Heart right ventricle (tissue), 16 donors: ENCODE measurements around the gene S100A10. TPM values are rescaled to one million over a fixed set of nuclear protein-coding genes. Genes with fewer than 3 reads are reported as not detected.

ENCODE experiments used
- ATAC-seq, 8 donors: fragments of 200-7000 bp; cut with Tn5 transposase; one replicate each; pipeline ENCODE4 v1.9.1; 2020; ENCODE audit warnings: mild to moderate bottlenecking in 8 of 8, moderate library complexity in 8 of 8, moderate number of reproducible peaks in 1 of 8
- DNase-seq, 2 donors: peaks; one replicate each; pipeline ENCODE4 v3.0.0-alpha.2; 2020
- H3K27ac ChIP-seq, 10 donors: fragments of 200-600 bp; sonication (generic) in 2 of 10; one replicate each; pipeline versions ENCODE4 v1.5.0 to v1.8.0; 2020 to 2022; ENCODE audit warnings: mild to moderate bottlenecking in 3 of 10
- H3K27me3 ChIP-seq, 7 donors: fragments of 200-600 bp; one replicate each; pipeline ENCODE4 v1.8.0; 2021 to 2022; ENCODE audit warnings: mild to moderate bottlenecking in 2 of 7
- H3K36me3 ChIP-seq, 9 donors: fragments of 200-600 bp; sonication (generic) in 1 of 9; one replicate each; pipeline versions ENCODE4 v1.5.0 to v1.8.0; 2020 to 2022; ENCODE audit warnings: mild to moderate bottlenecking in 2 of 9
- H3K4me1 ChIP-seq, 9 donors: fragments of 200-600 bp; sonication (generic) in 1 of 9; one replicate each; pipeline versions ENCODE4 v1.5.0 to v1.8.0; 2020 to 2022; ENCODE audit warnings: mild to moderate bottlenecking in 4 of 9
- H3K4me3 ChIP-seq, 10 donors: fragments of 200-600 bp; sonication (generic) in 2 of 10; one replicate each; pipeline versions ENCODE4 v1.5.0 to v1.8.0; 2020 to 2022; ENCODE audit warnings: mild to moderate bottlenecking in 7 of 10, moderate library complexity in 2 of 10
- H3K9me3 ChIP-seq, 11 donors: fragments of 200-600 bp in 10 of 11; sonication (generic) in 2 of 11; one replicate each; pipeline versions ENCODE4 v1.5.0 to v1.8.0; 2013 to 2022; ENCODE audit warnings: mild to moderate bottlenecking in 2 of 11, control low read depth in 1 of 11, moderate library complexity in 1 of 11
- WGBS, 2 donors: extraction: QIAGEN DNeasy Blood & Tissue Kit; methylation state at CpG; one replicate each; pipeline ENCODE4 v1.1.7; 2013; ENCODE audit warnings: inconsistent platforms in 1 of 2; 5-methylcytosine and 5-hydroxymethylcytosine counted together
- intact Hi-C, 10 donors: fragments of 100-400 bp; cut with DNase I; formaldehyde crosslinking; loops; one replicate each; pipeline versions ENCODE4 v1.11.1 to v1.14.2; 2022
- polyA plus RNA-seq, 2 donors: library from polyadenylated mRNA; stranded (reverse); fragments of 200-250 nt; gene quantifications; one replicate each; pipeline ENCODE4 v1.2.3, GENCODE V29; 2013
- total RNA-seq, 10 donors: library from RNA; stranded (reverse); fragmentation: NEBNext Ultra II Directional in 3 of 10; extraction: Animal tissue kit (Norgen Biotek cat#: 25700) in 3 of 10; gene quantifications; one replicate each; pipeline versions ENCODE4 v1.2.1 to v1.2.4, GENCODE V29; 2021 to 2023
- TF ChIP-seq, protein P1 (sequence below), 9 donors: fragments of 200-600 bp; sonication (generic) in 2 of 9; IDR thresholded peaks; one replicate each; pipeline versions ENCODE4 v1.5.0 to v1.8.0; 2021 to 2022; ENCODE audit warnings: antibody characterized with exemption in 9 of 9, mild to moderate bottlenecking in 5 of 9, moderate library complexity in 1 of 9
- donor health status: Arrhythmogenic right ventricular cardiomyopathy.
- donor health status: ischemic (EF 13 %, LVEDD 7.1; RV severe dilation, severe dysfunction).
- donor health status: healthy with polysubstance abuse.
- donor health status: DM: no; HTN: yes; CAD: no.
- donor health status: DM: no; HTN: no; CAD: no.
- donor health status: ischemic (EF 25% LVEDD 6.9; RV normal size, moderate dysfunction).
- donor health status: ischemic (EF 25% LVEDD 5.7; RV mildly dilated, moderate dysfunction).
- donor health status: healthy.
- donor health status: DM: yes; HTN: yes; CAD: no.
- donor health status: Ischemic cardiomyopathy.
- donor health status: ischemic (EF 35%, LVEDD 5.7; RV mildly dilated, moderate dysfunction).
- donor health status: nonischemic (EF 11% LVEDD 7.7; RV severe dilation, severe dysfunction).
- donor health status: DM: yes; HTN: yes; CAD: no.
- donor health status: PGD.
- donor health status: ischemic (EF 29% LVEDD 5.4; RV normal size, mild dysfunction).
- donor health status: nonischemic (EF 23%, LVEDD 6.1; RV moderate dilation, normal function).

Gene S100A10
- total and polyA plus RNA-seq, 12 donors: 71.3 to 519 (median 245) TPM

DNA sequence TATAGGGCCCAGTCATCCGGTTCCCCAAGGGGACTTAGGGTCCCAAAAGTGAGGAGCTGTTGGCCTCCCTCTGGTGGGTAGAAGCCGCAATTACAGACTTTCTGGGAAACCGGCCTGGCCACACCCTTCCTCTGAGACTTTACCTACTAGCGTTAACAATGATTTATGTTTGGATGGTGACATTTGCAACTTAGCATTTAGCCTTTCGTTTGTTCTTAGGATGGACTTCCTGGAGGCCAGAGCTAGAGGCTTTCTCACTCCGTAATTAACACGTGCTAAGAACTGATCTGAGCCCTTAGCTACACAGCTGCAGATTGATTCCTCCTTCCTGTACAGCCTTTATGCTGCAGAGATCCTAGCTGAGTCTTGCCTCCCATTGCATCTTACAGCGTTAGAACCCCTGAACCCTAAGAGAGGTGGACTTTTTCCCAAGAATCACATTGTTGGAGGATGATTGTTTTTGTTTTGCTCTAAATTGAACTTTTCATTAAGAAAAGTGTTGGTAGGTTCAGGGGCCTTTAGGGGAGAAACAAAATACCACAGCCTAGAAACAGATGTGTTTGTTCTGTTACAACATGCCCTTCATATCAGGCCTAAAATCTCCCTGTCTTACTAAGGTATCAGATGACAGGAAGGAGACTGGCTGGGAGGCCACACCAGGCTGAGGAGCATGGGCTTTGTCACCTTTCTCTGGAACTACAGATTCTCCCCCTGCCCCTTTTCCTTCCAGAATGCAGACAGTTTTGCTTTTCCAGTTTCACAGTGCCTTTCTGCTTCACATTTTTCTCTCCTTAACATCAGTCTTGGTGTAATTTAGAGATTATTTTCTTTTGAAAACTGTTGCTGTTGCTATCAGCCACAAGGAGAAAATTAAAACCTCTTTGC, 41.2 kb upstream of the S100A10 start:
- Histone ChIP-seq H3K36me3 (peaks cover 0 to 45% (median 16%) of the 10 kb centered on the region in 9 donors), H3K4me3 (peak overlapping the region; percentile 51 to 82 (median 66)), H3K27ac (peak overlapping the region; percentile 29 to 98 (median 94)), H3K9me3 (no peaks in the 10 kb centered on the region), H3K4me1 (peaks cover 0 to 76% (median 22%) of the 10 kb centered on the region in 9 donors), H3K27me3 (no peaks in the 10 kb centered on the region)
- ATAC-seq (peak in 5 of 8 donors; percentile 13 to 52 (median 24)), DNase-seq (peak; percentile 27 to 48)
- TF ChIP-seq, protein P1, sequence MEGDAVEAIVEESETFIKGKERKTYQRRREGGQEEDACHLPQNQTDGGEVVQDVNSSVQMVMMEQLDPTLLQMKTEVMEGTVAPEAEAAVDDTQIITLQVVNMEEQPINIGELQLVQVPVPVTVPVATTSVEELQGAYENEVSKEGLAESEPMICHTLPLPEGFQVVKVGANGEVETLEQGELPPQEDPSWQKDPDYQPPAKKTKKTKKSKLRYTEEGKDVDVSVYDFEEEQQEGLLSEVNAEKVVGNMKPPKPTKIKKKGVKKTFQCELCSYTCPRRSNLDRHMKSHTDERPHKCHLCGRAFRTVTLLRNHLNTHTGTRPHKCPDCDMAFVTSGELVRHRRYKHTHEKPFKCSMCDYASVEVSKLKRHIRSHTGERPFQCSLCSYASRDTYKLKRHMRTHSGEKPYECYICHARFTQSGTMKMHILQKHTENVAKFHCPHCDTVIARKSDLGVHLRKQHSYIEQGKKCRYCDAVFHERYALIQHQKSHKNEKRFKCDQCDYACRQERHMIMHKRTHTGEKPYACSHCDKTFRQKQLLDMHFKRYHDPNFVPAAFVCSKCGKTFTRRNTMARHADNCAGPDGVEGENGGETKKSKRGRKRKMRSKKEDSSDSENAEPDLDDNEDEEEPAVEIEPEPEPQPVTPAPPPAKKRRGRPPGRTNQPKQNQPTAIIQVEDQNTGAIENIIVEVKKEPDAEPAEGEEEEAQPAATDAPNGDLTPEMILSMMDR (IDR thresholded peaks at IDR 0.05): peak; percentile 52 to 81 (median 67)
- 21 to 22% methylated on average over 8 of the region's 8 CpGs for WGBS, 2 donors
- intact Hi-C loops: no loop called here

GRCh38 chr1:152034324-152034653, 40.6 kb upstream of the S100A10 start:
- no peaks in the 10 kb centered on the region for H3K9me3 ChIP-seq
- peaks cover 0 to 47% (median 16%) of the 10 kb centered on the region in 9 donors for H3K36me3 ChIP-seq
- DNase-seq (no peak), ATAC-seq (peak in 5 of 8 donors; percentile 4 to 33 (median 10))
- intact Hi-C loops: no loop called here
- TF ChIP-seq, protein P1 (IDR thresholded peaks at IDR 0.05): no peak
- peaks cover 0 to 76% (median 22%) of the 10 kb centered on the region in 9 donors for H3K4me1 ChIP-seq
- peak overlapping the region; percentile 51 to 82 (median 66) for H3K4me3 ChIP-seq
- H3K27ac ChIP-seq: peak overlapping the region in 9 of 10 donors; percentile 86 to 98 (median 95)
- H3K27me3 ChIP-seq: no peaks in the 10 kb centered on the region
- 63 to 70% methylated on average over 1 of the region's 1 CpG for WGBS, 2 donors

DNA sequence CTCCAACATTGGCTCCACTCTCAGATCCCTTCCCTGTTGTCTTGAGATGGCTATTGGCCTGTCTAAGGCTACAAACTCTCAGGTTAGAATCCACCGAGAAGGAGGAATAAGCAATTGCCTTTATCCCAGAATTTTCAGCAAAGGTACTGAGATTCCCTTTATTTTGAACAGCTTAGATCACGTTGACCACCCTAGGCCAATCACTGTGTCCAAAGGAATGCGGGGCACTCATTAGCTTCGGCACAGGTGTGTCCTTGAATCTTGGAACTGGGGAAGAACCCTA, 36.2 kb upstream of the S100A10 start:
- WGBS, 2 donors: 91 to 95% methylated on average over 4 of the region's 4 CpGs
- peak overlapping the region in 1 of 10 donors; percentile 12 for H3K27ac ChIP-seq
- intact Hi-C loops: no loop called here
- TF ChIP-seq, protein P1 (IDR thresholded peaks at IDR 0.05): no peak
- H3K27me3 ChIP-seq: no peaks in the 10 kb centered on the region
- peaks cover 0 to 47% (median 16%) of the 10 kb centered on the region in 9 donors for H3K36me3 ChIP-seq
- peaks cover 0 to 47% (median 12%) of the 10 kb centered on the region in 9 donors for H3K4me1 ChIP-seq
- DNase-seq: no peak
- no peak overlapping the region for H3K4me3 ChIP-seq
- ATAC-seq: no peak
- no peaks in the 10 kb centered on the region for H3K9me3 ChIP-seq

- Histone ChIP-seq H3K27me3 (no peaks in the 10 kb centered on the region), H3K4me1 (peaks cover 0 to 41% (median 6%) of the 10 kb centered on the region in 9 donors), H3K27ac (peak overlapping the region in 1 of 10 donors; percentile 12), H3K36me3 (peaks cover 0 to 46% (median 16%) of the 10 kb centered on the region in 9 donors), H3K9me3 (no peaks in the 10 kb centered on the region), H3K4me3 (no peak overlapping the region)
- peak in 1 of 8 donors; percentile 11 for ATAC-seq
- WGBS, 2 donors: 82 to 90% methylated on average over 8 of the region's 8 CpGs
- TF ChIP-seq, protein P1 (IDR thresholded peaks at IDR 0.05): no peak
- intact Hi-C loops: no loop called here
- no peak for DNase-seq
Measured at GRCh38 chr1:152029144-152029928, 35.7 kb upstream of the S100A10 start.
